Measurements from ENCODE around the gene TRPV2.

DNA sequence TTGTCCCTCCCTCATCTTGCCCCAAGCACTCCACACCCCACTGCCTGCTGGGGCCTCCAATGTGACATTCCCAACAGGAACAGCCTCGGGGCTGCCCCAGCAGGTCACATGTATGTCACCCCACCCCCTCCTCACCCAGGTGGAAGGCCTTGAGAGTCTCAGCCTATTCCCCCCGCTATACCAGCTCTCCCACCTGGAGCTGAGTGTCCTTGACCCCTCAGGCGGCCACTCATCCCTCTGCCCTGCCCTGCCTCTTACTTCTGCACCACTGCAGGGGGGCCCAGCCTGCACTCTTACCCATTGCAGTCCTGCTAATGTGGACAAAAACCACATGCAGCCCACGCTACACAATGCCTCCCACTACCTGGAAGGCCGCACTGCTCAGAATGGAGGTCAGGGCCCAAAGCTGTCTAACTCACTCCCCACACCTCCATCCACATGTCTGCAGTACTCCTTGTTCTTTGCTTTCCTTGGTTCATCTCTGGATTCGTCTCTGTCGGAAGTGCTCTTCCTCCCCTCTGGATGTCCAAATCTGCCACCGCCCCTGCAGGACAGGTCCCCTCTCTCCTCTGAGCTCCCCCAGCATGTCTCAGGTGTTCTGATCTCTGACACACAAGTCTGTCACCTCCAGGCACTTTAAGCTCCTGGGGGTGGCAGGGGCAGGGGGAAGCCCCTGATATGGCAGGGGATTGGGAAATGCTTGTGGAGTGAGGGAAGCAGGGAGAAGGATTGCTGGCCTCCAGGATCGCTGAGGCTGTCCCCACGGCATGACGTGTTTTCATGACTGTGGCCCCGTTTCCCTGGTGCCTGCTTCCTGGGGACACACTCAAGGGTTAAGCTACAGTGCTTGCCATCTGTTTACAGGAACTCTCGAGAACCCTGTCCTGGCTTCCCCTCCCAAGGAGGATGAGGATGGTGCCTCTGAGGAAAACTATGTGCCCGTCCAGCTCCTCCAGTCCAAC, 20.8 kb downstream of the TRPV2 start:
- TF ChIP-seq YY1 (IDR thresholded peaks at IDR 0.05; ENCODE audit: insufficient read depth, insufficient read length) (no peak), ZNF274 (IDR thresholded peaks at IDR 0.05; ENCODE audit: low read depth, low read length) (no peak)

Data from NT2/D1 (cell line).